ENCODE results near the gene AMOTL1.
A peak's percentile ranks its signal among the peaks of the same experiment; 100 is the strongest.
"Not testable (repeated sequence)": the region's sequence is repeated elsewhere in the genome, so short reads cannot be mapped to it uniquely, and the experiment has no call there.

The AMOTL1 gene

DNA sequence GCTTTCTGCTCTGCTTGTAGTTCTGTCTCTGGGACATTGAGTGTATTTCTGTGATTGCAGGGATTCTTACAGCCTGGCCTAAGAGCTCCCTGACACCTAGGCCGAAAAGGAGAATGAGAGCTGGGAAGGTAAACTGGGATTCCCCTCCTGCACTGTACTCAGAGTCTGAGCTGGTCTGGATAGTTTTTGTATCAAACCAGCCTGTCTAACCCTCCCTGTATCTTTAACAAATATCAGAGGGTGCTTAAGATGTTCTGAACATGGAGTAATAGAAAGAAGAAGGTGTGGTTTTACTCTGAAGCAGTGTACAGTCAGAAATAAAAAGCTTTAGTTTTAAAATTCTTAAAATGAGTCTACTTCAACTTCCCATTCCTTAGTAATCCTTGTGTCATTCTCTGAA is 57.3 kb downstream of the AMOTL1 start:
- DNase-seq: no peak

DNA sequence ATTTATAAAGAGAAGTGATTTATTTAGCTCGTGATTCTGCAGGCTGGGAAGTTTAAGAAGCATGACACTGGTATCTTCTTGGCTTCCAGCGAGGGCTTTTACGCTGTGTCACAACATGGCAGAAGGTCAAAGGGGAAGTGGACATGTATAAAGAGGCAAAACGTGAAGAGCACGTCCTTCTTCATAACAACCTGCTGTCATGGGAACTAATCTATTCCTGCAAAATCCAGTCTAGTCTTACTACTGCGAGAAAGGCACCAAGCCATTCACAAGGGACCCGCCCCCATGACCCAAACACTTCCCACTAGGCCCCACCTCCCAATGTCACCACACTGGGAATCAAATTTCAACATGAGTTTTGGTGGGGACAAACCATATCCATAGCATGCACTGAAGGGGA is 58.3 kb downstream of the AMOTL1 start:
- peak; percentile 12 for DNase-seq

DNA sequence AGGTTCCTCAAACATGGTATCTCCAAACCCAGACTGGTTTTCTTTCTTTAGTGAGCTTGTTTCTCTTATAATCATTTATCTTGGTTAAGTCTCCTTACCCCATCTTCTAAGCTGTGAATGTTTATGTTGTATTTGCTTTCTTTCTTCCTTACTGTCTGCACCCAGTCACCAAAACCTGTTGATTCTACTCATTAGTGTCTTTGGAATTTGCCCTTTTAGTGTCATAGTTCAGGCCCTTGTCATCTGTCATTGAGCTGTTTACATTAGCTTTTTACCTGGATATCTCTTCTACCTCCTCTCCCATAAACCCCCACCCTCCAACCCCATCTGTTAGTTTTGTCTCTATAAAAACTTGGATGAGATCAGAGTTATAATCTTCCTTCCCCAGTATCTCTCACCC is 59.9 kb downstream of the AMOTL1 start:
- DNase-seq: no peak

DNA sequence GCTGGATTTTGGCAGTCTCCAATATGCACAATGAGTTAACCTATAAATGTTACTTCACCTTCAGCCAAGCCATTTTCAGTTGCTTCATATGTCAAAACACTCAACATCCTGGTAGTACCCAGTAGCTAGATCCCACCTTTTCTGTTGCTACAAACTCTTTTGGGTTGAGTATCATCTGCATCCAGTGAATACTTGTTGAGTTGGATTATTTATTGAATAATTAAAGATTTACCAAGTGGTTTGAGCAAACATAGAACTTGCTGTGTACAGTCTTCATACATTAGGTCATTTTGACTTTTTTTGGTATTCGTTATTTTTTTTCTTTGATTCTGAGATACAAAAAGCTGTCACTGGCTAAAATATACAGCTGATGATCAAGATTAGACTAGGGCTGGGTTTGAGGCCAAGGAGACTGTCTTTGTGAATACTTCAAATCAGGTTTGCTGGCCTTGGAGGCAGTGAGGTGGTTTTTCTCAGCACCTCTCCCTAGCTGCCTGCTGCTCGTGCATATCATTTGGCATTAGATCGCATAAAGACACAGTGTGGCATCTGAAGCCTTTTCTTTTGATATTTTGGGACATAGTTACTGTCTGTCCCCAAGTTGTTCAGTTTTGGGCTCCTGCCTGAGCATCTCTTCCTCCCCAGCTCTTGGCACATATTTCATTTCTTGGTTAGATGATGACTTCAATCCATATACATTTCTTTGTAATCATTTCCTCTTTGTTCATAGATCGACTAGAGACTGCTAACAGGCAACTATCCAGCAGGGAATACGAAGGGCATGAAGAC is 62.8 kb downstream of the AMOTL1 start:
- no peak for DNase-seq

DNA sequence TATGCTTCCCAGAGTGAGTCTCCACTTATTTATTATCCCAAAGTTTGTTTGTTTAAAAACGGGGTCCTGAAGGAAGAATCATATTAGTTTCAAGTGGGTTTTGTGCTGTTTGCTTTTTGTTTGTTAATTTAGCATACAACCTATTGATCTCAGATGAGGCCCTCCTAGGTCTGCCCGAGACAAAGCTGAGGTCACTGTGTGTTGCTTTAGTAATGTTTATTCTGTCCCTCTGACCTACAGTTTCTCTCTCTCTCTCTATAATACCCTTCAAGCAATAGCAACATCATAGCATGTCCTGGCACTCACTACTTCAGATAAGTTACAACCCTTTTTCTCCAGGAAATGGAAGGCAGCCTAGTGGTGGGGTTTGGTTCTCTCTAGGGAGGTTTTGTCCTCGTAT is 63.4 kb downstream of the AMOTL1 start:
- peak; percentile 43 for DNase-seq

DNA sequence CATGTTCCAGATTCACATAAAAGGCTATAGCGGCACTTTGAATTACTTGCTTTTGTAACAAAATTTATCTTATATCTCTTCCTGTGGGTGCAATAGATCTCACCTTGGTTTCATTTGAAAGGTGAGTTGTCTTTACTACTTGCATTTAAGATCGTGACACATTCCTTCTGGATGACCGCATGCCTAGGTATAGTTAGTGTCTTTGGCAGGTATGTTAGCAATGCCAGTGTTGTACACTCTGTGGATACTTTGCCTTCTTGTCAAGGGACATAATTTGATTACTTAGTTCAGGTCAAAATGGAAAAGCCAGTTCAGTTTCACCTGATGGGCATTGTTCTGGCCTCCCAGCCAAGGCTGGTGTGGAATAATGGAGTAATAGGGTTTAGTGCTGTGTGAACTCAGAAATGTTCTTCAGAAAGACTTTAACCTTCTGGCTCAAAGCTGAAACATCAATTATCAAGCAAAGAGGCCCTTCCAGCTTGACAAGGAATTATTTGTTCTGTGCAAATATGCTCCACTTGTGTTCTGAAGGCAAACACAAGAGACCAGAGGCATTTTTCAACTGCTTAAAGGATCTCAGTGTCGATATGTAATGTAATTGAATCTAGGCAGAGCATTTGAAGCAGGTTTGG is 64.6 kb downstream of the AMOTL1 start:
- peak; percentile 86 for DNase-seq

DNA sequence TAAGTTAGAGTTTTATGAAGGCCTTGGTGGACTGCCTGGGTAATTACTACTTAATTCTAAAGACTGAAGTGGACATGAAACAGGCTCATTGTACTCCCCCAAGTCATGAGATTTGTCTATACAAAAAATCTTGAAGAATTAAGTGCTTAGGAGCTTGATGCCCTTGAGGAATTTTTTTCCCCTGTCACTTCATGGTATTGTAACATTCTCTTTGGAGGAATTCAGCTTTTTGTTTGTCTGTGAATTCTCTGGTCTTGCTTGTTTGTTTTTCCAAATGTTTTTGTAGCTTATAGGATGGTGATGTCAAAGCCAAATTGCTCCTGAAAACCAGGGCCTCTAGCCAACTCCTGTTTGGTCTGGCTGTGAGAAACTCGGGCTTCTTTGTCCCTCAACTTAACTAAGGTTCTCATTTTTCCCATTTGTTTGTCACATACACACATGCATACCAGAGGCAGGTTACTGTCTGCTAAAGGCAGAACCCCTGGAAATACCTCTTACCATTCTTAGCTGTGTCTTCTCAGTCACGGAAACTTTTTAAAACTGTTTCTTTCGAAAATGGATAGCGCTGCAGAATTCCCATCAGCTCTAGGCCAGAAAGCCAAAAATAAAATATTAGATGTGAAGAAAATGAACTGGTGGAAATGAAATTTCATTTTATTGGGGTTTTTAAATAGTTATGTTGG is 66.9 kb downstream of the AMOTL1 start:
- DNase-seq: no peak

DNA sequence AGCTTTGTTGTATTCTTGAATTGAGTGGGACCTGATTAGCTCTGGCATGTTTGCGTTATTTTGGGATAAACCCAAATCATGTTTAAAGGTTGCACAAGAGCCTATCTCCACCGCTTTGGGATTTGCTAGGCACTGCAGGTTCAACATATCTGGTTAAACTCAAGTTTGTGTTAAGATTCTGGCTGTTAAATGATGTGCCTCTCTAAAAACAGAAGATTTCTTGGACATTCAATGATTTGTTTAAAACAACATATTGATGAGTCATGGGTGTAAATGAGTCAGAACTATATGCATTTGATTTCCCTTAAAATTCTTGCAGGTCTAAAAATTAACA is 67.4 kb downstream of the AMOTL1 start:
- no peak for DNase-seq

DNA sequence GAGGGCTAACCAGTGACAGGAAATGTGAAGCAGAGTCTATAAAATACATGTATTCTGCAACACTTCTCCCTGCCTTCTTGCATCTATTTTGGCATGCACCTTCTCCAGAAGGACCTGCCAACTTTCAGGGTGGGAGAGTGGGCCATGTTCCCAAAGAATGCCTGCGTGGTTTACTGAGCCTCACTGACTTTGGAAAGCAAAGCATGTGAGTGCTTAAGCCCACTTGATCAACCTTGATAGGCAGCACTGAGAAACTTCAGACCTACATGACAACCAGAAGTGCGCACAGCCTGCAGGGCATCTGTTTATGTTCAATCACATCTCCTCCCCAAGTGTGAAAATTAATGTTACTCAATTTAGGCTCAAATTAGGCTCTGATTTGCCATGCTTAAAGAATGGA is 69.2 kb downstream of the AMOTL1 start:
- DNase-seq: peak; percentile 52

DNA sequence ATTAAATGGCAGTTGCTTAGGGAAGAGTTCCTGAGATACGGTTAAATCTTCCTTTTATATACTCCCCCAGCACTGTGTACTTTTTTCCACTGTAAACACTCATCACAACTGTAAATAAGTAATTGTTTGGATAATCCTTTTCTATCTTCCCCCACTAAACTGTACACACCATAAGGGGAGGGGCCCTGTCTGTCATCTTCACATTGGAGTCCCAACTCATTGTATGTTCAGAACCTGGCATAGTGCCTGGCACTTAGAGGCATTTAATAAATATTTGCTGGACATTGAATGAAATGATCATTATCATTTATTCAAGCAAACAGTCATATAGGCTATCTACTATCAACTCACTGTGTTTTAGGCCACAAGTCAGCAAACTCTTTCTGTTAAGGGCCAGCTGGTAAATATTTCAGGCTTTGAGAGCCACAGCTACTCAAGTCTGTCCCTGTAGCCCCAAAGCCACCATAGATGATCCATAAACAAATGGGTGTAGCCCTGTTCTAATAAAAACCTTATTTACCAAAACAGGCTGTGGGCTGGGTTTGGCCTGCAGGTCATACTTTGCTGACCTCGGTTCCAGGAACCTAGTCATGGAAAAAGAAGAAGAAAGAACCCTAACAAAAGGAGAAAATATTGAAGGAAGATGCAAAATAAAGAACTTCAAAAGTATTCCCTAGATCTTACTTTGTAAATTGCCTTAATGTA is 70.0 kb downstream of the AMOTL1 start:
- DNase-seq: peak; percentile 95

DNA sequence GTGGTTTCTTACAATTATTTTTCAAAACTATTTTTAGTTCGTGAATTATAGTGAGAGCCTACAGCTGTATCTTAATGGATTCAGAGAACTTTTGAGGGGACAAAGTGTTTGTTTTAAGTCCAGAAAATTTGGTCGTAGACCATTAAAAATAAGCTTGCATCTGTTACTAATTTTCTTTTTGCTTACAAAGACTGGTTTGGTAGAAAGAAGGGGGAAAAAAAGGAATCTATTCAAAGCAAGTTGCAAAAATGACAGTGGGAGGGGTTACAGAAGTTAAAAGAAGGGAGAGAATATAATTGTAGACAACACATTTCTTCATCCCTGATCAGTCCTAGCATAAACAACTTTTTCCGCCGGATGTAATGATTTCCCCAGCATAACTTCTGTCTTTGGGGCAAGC is 72.1 kb downstream of the AMOTL1 start:
- no peak for DNase-seq

DNA sequence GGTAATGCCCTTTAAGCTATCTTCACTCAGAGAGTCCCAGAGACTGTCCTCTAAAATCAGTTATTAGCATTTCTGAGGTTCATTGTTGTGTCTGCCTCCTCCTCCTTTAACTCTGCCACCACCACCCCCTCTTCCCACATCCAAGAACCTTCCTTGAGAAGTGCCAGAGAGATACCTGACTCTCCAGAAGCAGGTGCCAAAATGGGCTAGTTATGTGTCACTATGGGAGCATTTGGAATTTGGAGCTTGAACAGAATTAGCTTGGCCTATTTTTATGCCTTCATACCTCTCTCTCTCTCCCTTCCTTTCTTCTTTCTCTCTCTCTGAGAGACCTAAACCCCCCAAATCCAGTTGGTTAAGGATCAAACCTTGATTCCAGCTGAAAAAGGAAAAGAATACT is 75.9 kb downstream of the AMOTL1 start:
- DNase-seq: no peak

DNA sequence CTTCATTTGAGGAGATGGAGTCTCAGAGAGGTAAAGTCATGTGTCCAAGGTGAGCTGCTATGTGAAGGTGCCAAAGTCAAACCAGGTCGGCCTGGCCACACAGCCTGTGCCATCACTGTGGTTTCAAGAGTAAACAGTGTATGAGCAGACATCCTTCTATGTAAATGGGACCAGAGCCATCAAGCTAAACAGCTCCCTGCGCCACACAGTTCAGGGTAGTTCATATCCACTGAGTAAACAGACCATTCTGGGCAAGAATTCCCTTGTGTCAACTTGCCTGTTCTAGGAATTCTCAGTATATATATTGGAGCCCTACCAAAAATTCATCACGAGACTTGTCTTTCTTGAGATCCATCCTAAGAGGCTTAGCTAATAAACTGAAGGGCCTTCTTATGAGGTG is 77.5 kb downstream of the AMOTL1 start:
- DNase-seq: peak; percentile 73

DNA sequence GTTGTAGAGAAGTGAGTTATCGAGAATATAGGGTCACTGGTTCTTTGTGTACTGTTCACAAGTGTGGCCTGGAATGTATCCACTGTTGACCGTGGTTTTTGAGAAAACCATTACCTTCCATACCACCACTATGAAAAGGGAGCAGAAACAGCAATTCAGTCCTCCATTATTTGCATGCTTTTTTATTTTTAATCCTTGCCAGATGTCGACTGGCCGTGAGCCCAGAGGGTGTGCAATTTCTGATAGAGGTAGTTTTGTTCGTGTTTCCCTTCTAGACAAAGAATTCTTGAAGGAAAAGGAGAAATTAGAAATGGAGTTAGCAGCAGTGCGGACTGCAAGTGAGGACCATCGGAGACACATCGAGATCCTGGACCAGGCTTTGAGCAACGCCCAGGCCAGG is 81.7 kb downstream of the AMOTL1 start:
- no peak for DNase-seq

DNA sequence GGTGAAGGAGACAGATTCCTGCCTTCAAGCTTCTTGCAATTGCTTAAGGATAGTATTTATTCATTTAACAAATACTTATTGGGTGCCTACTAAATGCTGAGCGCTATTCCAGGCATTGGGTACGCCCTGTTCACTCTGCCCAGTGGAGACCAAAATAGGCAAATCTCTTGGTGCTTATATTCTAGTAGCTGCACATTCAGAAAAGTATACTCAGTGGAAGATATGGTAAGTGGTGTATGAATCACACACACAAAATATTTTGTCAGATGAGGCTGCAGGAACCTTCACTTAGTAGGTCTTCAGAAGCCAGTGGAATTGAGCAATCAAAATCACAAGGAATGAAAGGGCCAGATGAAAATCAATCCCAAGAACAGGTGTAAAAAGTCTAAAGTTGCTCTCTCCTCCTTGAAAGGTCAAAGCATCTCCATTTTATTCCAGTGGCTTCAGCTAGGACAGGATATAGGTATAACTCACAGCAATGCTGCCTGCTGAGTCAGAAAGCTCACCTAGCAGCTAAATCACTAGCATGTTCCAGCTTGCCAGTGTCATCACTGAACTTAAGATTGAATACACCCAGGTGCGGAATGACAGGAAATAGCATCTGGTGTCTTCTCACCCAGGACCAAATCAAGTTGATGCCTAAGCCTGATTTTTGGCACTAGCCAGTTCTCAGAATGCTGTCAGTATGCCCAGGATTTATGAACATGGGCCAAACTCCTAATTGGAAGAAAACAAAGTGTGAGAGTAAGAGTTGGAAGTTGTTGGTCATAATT is 83.9 kb downstream of the AMOTL1 start:
- DNase-seq: peak; percentile 61

DNA sequence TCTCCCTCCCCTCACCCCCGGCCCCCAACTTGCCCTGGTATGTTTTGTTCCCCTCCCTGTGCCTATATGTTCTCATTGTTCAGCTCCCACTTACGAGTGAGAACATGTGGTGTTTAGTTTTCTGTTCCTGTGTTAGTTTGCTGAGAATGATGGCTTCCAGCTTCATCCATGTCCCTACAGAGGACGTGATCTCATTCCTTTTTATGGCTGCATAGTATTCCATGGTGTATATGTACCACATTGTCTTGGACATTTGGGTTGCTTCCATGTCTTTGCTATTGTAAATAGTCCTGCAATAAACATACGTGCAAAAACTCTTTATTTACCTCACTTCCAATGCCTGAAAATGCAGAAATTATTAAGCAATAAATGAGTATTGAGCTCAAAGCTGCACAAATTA is 85.1 kb downstream of the AMOTL1 start:
- DNase-seq: not testable (repeated sequence)

DNA sequence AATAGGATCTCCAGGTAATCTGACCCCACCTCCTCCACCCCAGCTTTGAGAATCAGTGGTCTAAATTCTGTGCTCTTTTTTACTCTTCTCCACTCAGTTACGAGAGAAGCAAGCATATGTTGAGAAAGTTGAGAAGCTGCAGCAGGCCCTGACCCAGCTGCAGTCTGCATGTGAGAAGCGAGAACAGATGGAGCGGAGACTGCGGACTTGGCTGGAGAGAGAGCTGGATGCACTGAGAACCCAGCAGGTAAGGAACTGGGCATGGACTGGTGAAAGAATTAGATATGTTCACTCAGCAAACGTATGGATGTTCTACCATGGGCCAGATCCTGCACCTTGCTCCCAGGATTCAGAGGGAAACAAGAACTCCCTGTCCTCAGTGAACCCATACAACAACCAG is 85.7 kb downstream of the AMOTL1 start:
- no peak for DNase-seq

DNA sequence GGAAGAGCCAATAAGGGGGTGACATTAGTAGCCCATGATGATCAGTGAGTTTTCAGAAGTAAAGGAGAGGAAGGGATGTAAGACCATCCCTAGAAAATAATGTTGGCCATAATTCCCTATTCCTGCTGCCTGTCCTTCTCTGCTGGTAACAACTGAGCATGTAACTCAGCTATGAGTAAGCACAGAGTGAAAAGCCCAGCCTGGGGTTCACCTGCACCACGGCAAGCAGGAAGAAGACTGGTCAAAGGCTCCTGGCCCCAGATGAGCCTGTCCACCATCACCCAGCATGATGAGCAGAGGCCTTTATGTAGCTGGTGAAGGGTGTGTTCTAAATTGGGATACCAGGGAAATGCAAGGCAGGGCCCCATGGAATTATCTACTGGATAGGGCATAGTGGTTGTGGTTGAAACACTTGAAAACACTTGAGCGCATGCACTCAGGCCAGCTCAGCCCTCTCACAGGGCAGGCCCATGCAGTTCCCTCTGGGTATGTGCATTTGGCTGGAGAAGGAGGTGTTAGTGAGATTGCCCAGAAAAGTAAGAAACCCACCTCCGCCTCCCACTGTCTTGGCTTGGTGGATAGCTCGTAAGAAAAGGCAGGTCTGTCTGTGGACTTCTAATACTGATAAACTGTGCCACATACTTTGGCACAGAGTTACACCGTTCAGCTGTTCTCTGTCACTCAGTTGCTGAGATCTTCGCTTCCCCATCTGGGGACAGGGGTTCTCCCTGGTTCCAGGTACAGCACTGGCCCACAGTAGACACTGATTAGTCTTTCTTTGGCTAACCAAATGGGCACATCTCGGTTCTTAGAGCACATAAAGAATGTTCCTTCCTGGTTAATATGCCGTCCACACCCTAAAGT is 86.8 kb downstream of the AMOTL1 start:
- DNase-seq: peak; percentile 35

DNA sequence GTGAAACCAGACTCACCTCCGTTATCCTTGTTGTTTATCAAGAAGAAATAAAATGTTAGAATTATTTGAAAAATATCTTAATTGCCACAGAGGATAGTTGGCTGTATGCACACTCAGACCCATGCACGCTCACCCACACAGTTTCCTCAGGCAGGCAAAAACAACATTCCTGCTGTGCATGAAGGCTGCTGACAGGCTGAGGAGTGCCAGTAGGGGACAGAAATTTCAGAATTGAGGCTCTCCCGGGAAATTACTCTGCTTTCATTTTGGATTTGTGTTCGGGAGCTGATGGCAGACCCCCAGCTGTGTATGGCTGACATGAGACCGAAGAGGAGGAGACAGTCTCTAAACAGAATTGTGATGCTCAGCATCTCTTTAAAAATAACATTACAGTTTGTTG is 87.5 kb downstream of the AMOTL1 start:
- no peak for DNase-seq

DNA sequence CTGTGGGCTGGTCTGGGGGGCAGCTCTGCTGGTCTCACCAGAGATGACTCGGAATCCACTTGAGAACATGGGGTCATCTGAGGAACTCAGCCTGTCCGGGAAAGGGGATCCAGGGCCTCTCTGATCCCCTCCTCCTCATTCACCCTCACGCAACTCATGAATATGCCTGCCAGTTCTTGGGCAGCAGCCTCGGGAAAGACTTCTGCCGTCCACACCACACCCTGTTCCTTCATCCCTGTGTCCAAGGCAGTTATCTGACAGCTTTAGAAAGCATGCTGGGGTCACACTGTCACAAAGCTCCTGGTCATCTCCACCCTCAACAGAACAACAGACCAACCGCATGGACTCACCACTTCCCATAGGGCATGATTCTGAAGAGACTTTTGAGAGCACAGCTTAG is 88.3 kb downstream of the AMOTL1 start:
- DNase-seq: no peak

DNA sequence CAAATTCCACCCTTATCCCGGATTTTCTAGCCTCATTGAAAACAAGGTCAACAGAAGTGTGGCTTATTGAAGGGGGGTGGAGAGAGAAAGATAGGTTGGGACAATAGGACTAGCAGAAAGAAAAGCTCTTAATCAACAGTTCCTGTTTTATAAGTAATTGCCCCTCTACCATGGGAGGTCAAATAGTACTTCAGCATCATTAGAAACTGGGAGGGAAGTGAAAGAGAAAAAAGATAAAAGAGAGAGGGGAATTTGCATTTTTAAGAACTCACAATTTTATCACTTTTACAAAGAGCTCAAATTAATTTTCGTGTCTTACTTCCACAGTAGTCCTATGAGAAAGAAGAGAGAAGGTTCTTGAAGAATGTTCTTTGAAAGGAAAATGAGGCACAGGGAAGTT is 89.2 kb downstream of the AMOTL1 start:
- no peak for DNase-seq
